K562 (cell line): ENCODE data around the gene ZCWPW1. TPM values are rescaled to one million over a fixed set of nuclear protein-coding genes. Genes with fewer than 3 reads are reported as not detected.

Source experiments
- ELK3 ChIP-seq: fragments of 450-650 bp; formaldehyde crosslinking; IDR thresholded peaks from 2 replicates; pipeline ENCODE4 v1.4.0; 2020; ENCODE audit warnings: mild to moderate bottlenecking
- EP400 ChIP-seq: fragments of 450-650 bp; IDR thresholded peaks from 2 replicates; pipeline ENCODE4 v1.6.1; 2017; ENCODE audit warnings: antibody characterized with exemption, mild to moderate bottlenecking, moderate library complexity
- FOXK2 ChIP-seq, 2 experiments: fragments of 450-650 bp; IDR thresholded peaks in 1 of 2; conservative IDR thresholded peaks in 1 of 2; 2 replicates each; pipeline ENCODE4 v1.6.1; 2016; ENCODE audit warnings: low read depth in 2 of 2, mild to moderate bottlenecking in 1 of 2
- HMBOX1 ChIP-seq: sonication (generic); IDR thresholded peaks from 2 replicates; pipeline ENCODE4 v1.6.1; 2016
- KDM4B ChIP-seq, 2 experiments: fragments of 450-650 bp in 1 of 2; sonication (generic) in 1 of 2; IDR thresholded peaks; 2 replicates each; pipeline ENCODE4 v1.6.1; 2016 to 2017; ENCODE audit warnings: borderline replicate concordance in 2 of 2, antibody characterized with exemption in 1 of 2, low read depth in 1 of 2, mild to moderate bottlenecking in 1 of 2
- KLF6 ChIP-seq: fragments of 250-450 bp; sonication (Bioruptor Pico); IDR thresholded peaks from 2 replicates; pipeline ENCODE4 v1.4.0; 2020; ENCODE audit warnings: mild to moderate bottlenecking, moderate library complexity, borderline replicate concordance
- POLR2H ChIP-seq: IDR thresholded peaks from 2 replicates; pipeline ENCODE4 v1.6.1; 2016; ENCODE audit warnings: missing genetic modification characterization, low read depth, mild to moderate bottlenecking, control low read depth, missing compliant biosample characterization, moderate library complexity
- RBM15 ChIP-seq: fragments of 200-400 bp; formaldehyde crosslinking; IDR thresholded peaks from 2 replicates; pipeline ENCODE4 v1.6.1; 2018; ENCODE audit warnings: mild to moderate bottlenecking, low read length, moderate library complexity; ENCODE audit not compliant: insufficient read depth
- RREB1 ChIP-seq: fragments of 250-450 bp; sonication (Bioruptor Pico); IDR thresholded peaks from 2 replicates; pipeline ENCODE4 v1.4.0; 2020
- SRSF7 ChIP-seq: fragments of 200-400 bp; formaldehyde crosslinking; optimal IDR thresholded peaks from 2 replicates; pipeline ENCODE3; 2017; ENCODE audit warnings: mild to moderate bottlenecking, low read depth, low read length
- THAP7 ChIP-seq: fragments of 250-450 bp; sonication (Bioruptor Pico); IDR thresholded peaks from 2 replicates; pipeline ENCODE4 v1.5.0; 2021
- VEZF1 ChIP-seq: fragments of 200-800 bp; sonication (Bioruptor generic); IDR thresholded peaks from 2 replicates; pipeline ENCODE4 v1.6.1; 2017; ENCODE audit warnings: missing genetic modification characterization, missing compliant biosample characterization
- ZFP30 ChIP-seq: fragments of 250-450 bp; sonication (Bioruptor Pico); IDR thresholded peaks from 2 replicates; pipeline ENCODE4 v1.8.0; 2022; ENCODE audit warnings: moderate library complexity, mild to moderate bottlenecking, inconsistent platforms, borderline replicate concordance
- ZFP36 ChIP-seq: fragments of 150-350 bp; IDR thresholded peaks from 2 replicates; pipeline ENCODE4 v1.6.1; 2018; ENCODE audit warnings: low read length, low read depth; ENCODE audit not compliant: partially characterized antibody
- ZNF12 ChIP-seq: sonication (generic); formaldehyde crosslinking; IDR thresholded peaks from 2 replicates; pipeline ENCODE4 v1.4.0; 2020; ENCODE audit warnings: mild to moderate bottlenecking, missing genetic modification reagents
- ZNF212 ChIP-seq: fragments of 450-650 bp; formaldehyde crosslinking; IDR thresholded peaks from 2 replicates; pipeline ENCODE4 v1.4.0; 2020; ENCODE audit warnings: mild to moderate bottlenecking
- ZNF324 ChIP-seq: fragments of 250-450 bp; sonication (Bioruptor Pico); IDR thresholded peaks from 2 replicates; pipeline ENCODE4 v1.4.0; 2020; ENCODE audit warnings: mild to moderate bottlenecking
- ZNF41 ChIP-seq: fragments of 250-450 bp; sonication (Bioruptor Pico); conservative IDR thresholded peaks from 2 replicates; pipeline ENCODE4 v1.4.0; 2020; ENCODE audit warnings: mild to moderate bottlenecking
- polyA plus RNA-seq, 8 experiments: library from polyadenylated mRNA; depleted of rRNA in 4 of 8; stranded (reverse) in 5 of 8; unstranded in 3 of 8; fragments of >200 nt; fragmentation: Nextera tagmentation in 2 of 8; fragmentation: Illumina TruSeq in 1 of 8; extraction: Ambion mirVana in 2 of 8; extraction: Trizol in 1 of 8; gene quantifications; 2 replicates each; pipeline versions ENCODE4 v1.2.1 to v1.2.3, GENCODE V29; 2011 to 2014; ENCODE audit warnings: inconsistent platforms in 1 of 8, missing spikeins in 1 of 8
- total RNA-seq, 7 experiments: library from RNA; depleted of rRNA in 6 of 7; stranded (reverse); fragments of >200 nt in 6 of 7; fragmentation: Illumina TruSeq in 2 of 7; extraction: Trizol in 2 of 7; gene quantifications; 2 replicates each; pipeline versions ENCODE4 v1.2.1 to v1.2.3, GENCODE V29; 2011 to 2021; ENCODE audit warnings: low replicate concordance in 1 of 7

ZCWPW1 gene
- total and polyA plus RNA-seq, 9 of the 15 experiments (the other 6 are each of a cell fraction or from before 2014, with no cell fraction given) = 0.18 to 1.7 (median 1.2) TPM

- no peak for TF ChIP-seq RREB1
- TF ChIP-seq KDM4B (IDR thresholded peaks at IDR 0.05; ENCODE audit: borderline replicate concordance in 2 of 2, low read depth in 1 of 2) = no peak
- TF ChIP-seq EP400 = no peak
- TF ChIP-seq ZNF324 (CRISPR knock-in tag) = no peak
- TF ChIP-seq FOXK2 (conservative IDR thresholded peaks at IDR 0.05 in 1 of 2, IDR thresholded peaks at IDR 0.05 in 1 of 2; ENCODE audit: low read depth in 2 of 2) = no peak
- TF ChIP-seq KLF6 (CRISPR knock-in tag) = peak; percentile 53; the same call in 1 of the 2 replicates
- TF ChIP-seq RBM15 = no peak
- TF ChIP-seq HMBOX1 = no peak
- no peak for TF ChIP-seq SRSF7
- TF ChIP-seq ZNF212 (CRISPR knock-in tag) = no peak
- TF ChIP-seq POLR2H (tag) = no peak
- TF ChIP-seq THAP7 (CRISPR knock-in tag) = no peak
- TF ChIP-seq ZFP36 = no peak
- TF ChIP-seq VEZF1 (CRISPR knock-in tag) = no peak
- no peak for TF ChIP-seq ELK3 (CRISPR knock-in tag)
- no peak for TF ChIP-seq ZFP30 (CRISPR knock-in tag)
- 0 out of 2 replicates have a peak, but pooled peaks have one; percentile 29 for TF ChIP-seq ZNF41 (CRISPR knock-in tag)
- no peak for TF ChIP-seq ZNF12 (CRISPR knock-in tag)
These were observed 723 bp downstream of the ZCWPW1 start (continued) for GRCh38 chr7:100427762-100428198.
